Endothelial cell of umbilical vein (primary cell): Measurements from ENCODE around the gene SEPTIN10. TPM values are rescaled to one million over a fixed set of nuclear protein-coding genes. Genes with fewer than 3 reads are reported as not detected.

Source experiments
- BruUV-seq: library from RNA; stranded (reverse); fragments of 400-500 nt; replicated peaks from 2 replicates; lab custom pipeline; 2021; lab: Mats Ljungman, UMichigan
- CTCF ChIA-PET: fragments of 300-600, 350-600 bp; sonication (Branson Sonifier 250); formaldehyde crosslinking; loops from one replicate; lab custom pipeline; 2021; ENCODE audit warnings: antibody characterized with exemption, inconsistent platforms; lab: Charles Lee
- POLR2A ChIA-PET: fragments of 300-600, 350-600 bp; sonication (Branson Sonifier 250); formaldehyde crosslinking; loops from one replicate; lab custom pipeline; 2021; ENCODE audit warnings: antibody characterized with exemption, inconsistent platforms; lab: Charles Lee
- DNase-seq: peaks from one replicate; pipeline ENCODE4 v3.0.0-alpha.2; 2011; ENCODE audit warnings: low read depth, low spot score
- FAIRE-seq: peaks from 2 replicates; lab custom pipeline; 2011; peaks lifted over from hg19 to GRCh38; lab: Jason Lieb, UNC
- H2AFZ ChIP-seq: 2 replicates; pipeline ENCODE4 v1.6.0; 2012; ENCODE audit warnings: low read depth, low read length, control low read depth, inconsistent platforms
- H3K27ac ChIP-seq: 2 replicates; pipeline ENCODE4 v1.5.1; 2011; ENCODE audit warnings: low read depth, mild to moderate bottlenecking, control low read depth, low read length, moderate library complexity; ENCODE audit not compliant: insufficient read depth
- H3K27me3 ChIP-seq, 2 experiments: 2 replicates each; pipeline versions ENCODE4 v1.6.0 to v1.6.1; 2011; ENCODE audit warnings: low read length in 2 of 2, mixed read lengths in 1 of 2; ENCODE audit not compliant: control insufficient read depth in 2 of 2, insufficient read depth in 2 of 2
- H3K36me3 ChIP-seq, 2 experiments: 2 replicates in 1 of 2; 3 replicates in 1 of 2; pipeline ENCODE4 v1.5.1; 2011; ENCODE audit warnings: low read length in 2 of 2, mild to moderate bottlenecking in 1 of 2, moderate library complexity in 1 of 2; ENCODE audit not compliant: control insufficient read depth in 2 of 2, insufficient read depth in 2 of 2; ENCODE audit errors: extremely low read depth in 1 of 2
- H3K4me1 ChIP-seq: 3 replicates; pipeline ENCODE4 v1.5.1; 2011; ENCODE audit warnings: mild to moderate bottlenecking, low read length; ENCODE audit not compliant: control insufficient read depth, insufficient read depth; ENCODE audit errors: extremely low read depth
- H3K4me2 ChIP-seq: 2 replicates; pipeline ENCODE4 v1.6.1; 2011; ENCODE audit warnings: low read length, control low read depth, mixed read lengths; ENCODE audit not compliant: insufficient read depth
- H3K4me3 ChIP-seq, 3 experiments: fragments of 200-600 bp in 1 of 3; sonication (generic), shearing (Covaris generic) in 1 of 3; replicated peaks in 1 of 3; 2 replicates each; pipeline ENCODE4 v1.5.1; 2011 to 2016; ENCODE audit warnings: control low read depth in 3 of 3, low read length in 3 of 3, mild to moderate bottlenecking in 2 of 3, inconsistent platforms in 1 of 3, low read depth in 1 of 3, moderate library complexity in 1 of 3; ENCODE audit not compliant: insufficient read depth in 1 of 3
- H3K79me2 ChIP-seq: 2 replicates; pipeline ENCODE4 v1.6.0; 2012; ENCODE audit warnings: low read length, inconsistent platforms; ENCODE audit not compliant: control insufficient read depth, insufficient read depth
- H3K9ac ChIP-seq: replicated peaks from 2 replicates; pipeline ENCODE3; 2011; ENCODE audit warnings: low read length, control low read depth; ENCODE audit not compliant: insufficient read depth; ENCODE audit errors: extremely low read depth
- H3K9me1 ChIP-seq: replicated peaks from 3 replicates; pipeline ENCODE4 v1.6.0; 2011; ENCODE audit warnings: mild to moderate bottlenecking, low read length; ENCODE audit not compliant: control insufficient read depth, insufficient read depth; ENCODE audit errors: extremely low read depth
- H3K9me3 ChIP-seq: replicated peaks from 2 replicates; pipeline ENCODE4 v1.5.1; 2012; ENCODE audit warnings: low read length, inconsistent platforms; ENCODE audit not compliant: control insufficient read depth, insufficient read depth
- H4K20me1 ChIP-seq: replicated peaks from 2 replicates; pipeline ENCODE3; 2011; ENCODE audit warnings: mild to moderate bottlenecking, low read length; ENCODE audit not compliant: control insufficient read depth, insufficient read depth; ENCODE audit errors: extremely low read depth
- CTCF ChIP-seq, 2 donors: IDR thresholded peaks; 1 replicate in 1 of 2; 2 replicates in 1 of 2; pipeline ENCODE4 v1.5.1; 2011; ENCODE audit warnings: low read length in 2 of 2, mild to moderate bottlenecking in 2 of 2, moderate library complexity in 2 of 2, control low read depth in 1 of 2, inconsistent platforms in 1 of 2, low read depth in 1 of 2; ENCODE audit not compliant: insufficient read depth in 1 of 2; ENCODE audit errors: extremely low read depth in 1 of 2
- GATA2 ChIP-seq: IDR thresholded peaks from 2 replicates; pipeline ENCODE4 v1.7.0; 2011; ENCODE audit warnings: low read depth, mild to moderate bottlenecking, moderate library complexity, mixed read lengths, low read length; ENCODE audit not compliant: insufficient read length, insufficient read depth
- MYC ChIP-seq: IDR thresholded peaks from one replicate; pipeline ENCODE4 v1.6.1; 2011; ENCODE audit warnings: mild to moderate bottlenecking, low read depth, low read length
- POLR2A ChIP-seq: IDR thresholded peaks from 2 replicates; pipeline ENCODE4 v1.6.1; 2012; ENCODE audit warnings: low read depth, mild to moderate bottlenecking, control low read depth, low read length
- POLR2AphosphoS5 ChIP-seq: IDR thresholded peaks from 2 replicates; pipeline ENCODE4 v1.6.1; 2012; ENCODE audit warnings: low read depth, mild to moderate bottlenecking, control low read depth, low read length, moderate library complexity; ENCODE audit not compliant: insufficient read depth
- dilution Hi-C: fragments of 300-500 bp; cut with MboI; formaldehyde crosslinking; loops from one replicate; pipeline ENCODE4 v1.15.0; 2019; ENCODE audit warnings: low sequenced_read_pairs; ENCODE audit not compliant: extremely low pct_ligation_motif_present
- intact Hi-C: fragments of 100-400 bp; cut with micrococcal nuclease; formaldehyde crosslinking; loops from one replicate; pipeline ENCODE4 v1.10.0; 2022
- polyA plus RNA-seq, 4 experiments: library from polyadenylated mRNA; depleted of rRNA in 3 of 4; stranded (reverse) in 3 of 4; unstranded in 1 of 4; fragments of >200 nt; gene quantifications; 2 replicates each; pipeline versions ENCODE4 v1.2.1 to v1.2.3, GENCODE V29; 2011 to 2012; ENCODE audit warnings: missing spikeins in 1 of 4
- total RNA-seq: library from RNA; stranded (reverse); gene quantifications from 2 replicates; pipeline ENCODE4 v1.2.3, GENCODE V29; 2021

The SEPTIN10 gene
- total and polyA plus RNA-seq, 2 donors (not counting 3 experiments of a cell fraction or from before 2014, with no cell fraction given): 26.1 to 121 TPM

GRCh38 chr2:109554758-109555157 lies 59.0 kb downstream of the SEPTIN10 start:
- Histone ChIP-seq H2AFZ (no peak overlapping the region), H3K9me1 (no peaks in the 10 kb centered on the region), H3K9me3 (no peaks in the 10 kb centered on the region), H3K79me2 (peaks cover 3% of the 10 kb centered on the region), H3K4me1 (peaks cover 21% of the 10 kb centered on the region), H3K27me3 (no peaks in the 10 kb centered on the region), H3K4me2 (no peak overlapping the region), H4K20me1 (no peaks in the 10 kb centered on the region), H3K27ac (no peak overlapping the region), H3K9ac (no peak overlapping the region), H3K36me3 (peaks cover 2 to 8% of the 10 kb centered on the region in 2 experiments), H3K4me3 (no peak overlapping the region)
- no TSS peak for BruUV-seq
- DNase-seq (no peak), FAIRE-seq (no peak)
- dilution Hi-C loops: no loop called here
- peak; percentile 16 for TF ChIP-seq GATA2
- no peak for TF ChIP-seq CTCF (IDR thresholded peaks at IDR 0.05; ENCODE audit: extremely low read depth in 1 of 2, insufficient read depth in 1 of 2, low read depth in 1 of 2, low read length in 2 of 2)
- ChIA-PET CTCF (interaction anchor here (0.8 kb wide), 1 partner anchor 9 kb away, joined by 4 read pairs; no protein-coding TSS in a partner anchor), POLR2A (no interaction called here)
- intact Hi-C loops: no loop called here

- no peak for DNase-seq
- no peaks in the 10 kb centered on the region for H3K9me1 ChIP-seq
- intact Hi-C loops (no loop called here), dilution Hi-C loops (no loop called here)
- ChIA-PET POLR2A (no interaction called here), CTCF (interaction anchor here (1.6 to 7.4 kb wide), 2 partner anchors 101 to 186 kb away, joined by 3 to 191 read pairs; no protein-coding TSS in a partner anchor)
- no peak overlapping the region for H3K27ac ChIP-seq
- H3K79me2 ChIP-seq: no peaks in the 10 kb centered on the region
- H3K4me1 ChIP-seq: peaks cover 3% of the 10 kb centered on the region
- H3K9me3 ChIP-seq: no peaks in the 10 kb centered on the region
- H3K4me2 ChIP-seq: no peak overlapping the region
- TF ChIP-seq CTCF (IDR thresholded peaks at IDR 0.05; ENCODE audit: extremely low read depth in 1 of 2, insufficient read depth in 1 of 2, low read depth in 1 of 2, low read length in 2 of 2) (no peak), MYC (no peak), POLR2A (no peak), GATA2 (no peak), POLR2AphosphoS5 (no peak)
- BruUV-seq: no TSS peak
- H3K4me3 ChIP-seq: no peak overlapping the region
- no peaks in the 10 kb centered on the region for H4K20me1 ChIP-seq
- peaks cover 5 to 8% of the 10 kb centered on the region in 2 experiments for H3K36me3 ChIP-seq
- H3K9ac ChIP-seq: no peak overlapping the region
- H3K27me3 ChIP-seq: no peaks in the 10 kb centered on the region
- no peak for FAIRE-seq
- H2AFZ ChIP-seq: no peak overlapping the region
Observed at GRCh38 chr2:109549016-109549590, 64.7 kb downstream of the SEPTIN10 start.
